A549 (cell line): ENCODE measurements around the gene AK3. TPM values are rescaled to one million over a fixed set of nuclear protein-coding genes. Genes with fewer than 3 reads are reported as not detected.

Experiments
- ATAC-seq, 2 experiments: fragments of 200-7000 bp in 1 of 2; fragments of >200 bp in 1 of 2; cut with Nextera tagmentation in 1 of 2; cut with Tn5 transposase in 1 of 2; 3 replicates each; pipeline versions ENCODE4 v1.8.0 to v1.9.1; 2018 to 2020; ENCODE audit warnings: mild to moderate bottlenecking in 1 of 2, moderate library complexity in 1 of 2
- CTCF ChIA-PET: fragments of 300-600 bp; sonication (Branson Sonifier 250); formaldehyde crosslinking; extraction: SDS; loops from one replicate; lab custom pipeline; 2021; ENCODE audit warnings: antibody characterized with exemption, inconsistent platforms; lab: Yijun Ruan, JAX
- POLR2A ChIA-PET: fragments of 350-600 bp; formaldehyde crosslinking; extraction: SDS; loops from one replicate; lab custom pipeline; 2021; ENCODE audit warnings: antibody characterized with exemption, inconsistent platforms; lab: Yijun Ruan, JAX
- DNase-seq, 2 experiments: peaks; one replicate each; pipeline versions ENCODE4 v3.0.0 to v3.0.0-alpha.2; 2011 to 2016; ENCODE audit warnings: low read depth in 1 of 2, low spot score in 1 of 2
- FAIRE-seq: peaks from 2 replicates; lab custom pipeline; 2011; peaks lifted over from hg19 to GRCh38; lab: Jason Lieb, UNC
- H3K27ac ChIP-seq, 2 experiments: fragments of >200 bp; sonication (Bioruptor Twin); formaldehyde crosslinking; 3 replicates each; pipeline ENCODE4 v1.5.1; 2016 to 2017
- H3K4me1 ChIP-seq: fragments of >200 bp; sonication (Bioruptor Twin); formaldehyde crosslinking; 3 replicates; pipeline ENCODE4 v1.6.1; 2016
- H3K4me2 ChIP-seq: fragments of >200 bp; sonication (Bioruptor Twin); formaldehyde crosslinking; 3 replicates; pipeline ENCODE4 v1.6.1; 2016
- H3K4me3 ChIP-seq: fragments of >200 bp; sonication (Bioruptor Twin); formaldehyde crosslinking; 3 replicates; pipeline ENCODE4 v1.5.1; 2016
- H3K9me3 ChIP-seq: fragments of >200 bp; sonication (Bioruptor Twin); formaldehyde crosslinking; 3 replicates; pipeline ENCODE4 v1.6.1; 2016
- BCL3 ChIP-seq: fragments of >200 bp; sonication (Bioruptor Twin); formaldehyde crosslinking; IDR thresholded peaks from 3 replicates; pipeline ENCODE4 v1.6.1; 2016
- CBX2 ChIP-seq: fragments of 200-600 bp; sonication (generic); IDR thresholded peaks from 2 replicates; pipeline ENCODE4 v1.6.1; 2016; ENCODE audit warnings: low read depth, mild to moderate bottlenecking, borderline replicate concordance
- CEBPB ChIP-seq, 2 experiments: fragments of >200 bp in 1 of 2; sonication (Bioruptor Twin) in 1 of 2; formaldehyde crosslinking in 1 of 2; IDR thresholded peaks; 2 replicates each; pipeline ENCODE4 v1.6.1; 2012 to 2016
- CHD2 ChIP-seq: fragments of 150-350 bp; IDR thresholded peaks from 2 replicates; pipeline ENCODE4 v1.6.1; 2014; ENCODE audit warnings: low read length; ENCODE audit not compliant: partially characterized antibody
- E2F6 ChIP-seq: IDR thresholded peaks from 2 replicates; pipeline ENCODE4 v1.6.1; 2012; ENCODE audit warnings: low read depth, borderline replicate concordance
- EHMT2 ChIP-seq: fragments of 200-600 bp; sonication (generic); IDR thresholded peaks from 2 replicates; pipeline ENCODE4 v1.6.1; 2016; ENCODE audit warnings: antibody characterized with exemption, low read depth, mild to moderate bottlenecking, moderate library complexity
- FOXS1 ChIP-seq: fragments of 250-450 bp; sonication (Bioruptor Pico); IDR thresholded peaks from 2 replicates; pipeline ENCODE4 v1.5.0; 2020; ENCODE audit warnings: mild to moderate bottlenecking, moderate library complexity
- GATA3 ChIP-seq: IDR thresholded peaks from 2 replicates; pipeline ENCODE4 v1.6.1; 2012; ENCODE audit warnings: borderline replicate concordance
- HOXA7 ChIP-seq: fragments of 250-450 bp; sonication (Bioruptor Pico); IDR thresholded peaks from 2 replicates; pipeline ENCODE4 v1.5.0; 2020; ENCODE audit warnings: mild to moderate bottlenecking, moderate library complexity
- HOXB13 ChIP-seq: fragments of 250-450 bp; sonication (Bioruptor Pico); IDR thresholded peaks from 2 replicates; pipeline ENCODE4 v1.5.0; 2020; ENCODE audit warnings: low read depth, mild to moderate bottlenecking, moderate library complexity
- HOXB5 ChIP-seq: fragments of 250-450 bp; sonication (Bioruptor Pico); IDR thresholded peaks from 2 replicates; pipeline ENCODE4 v1.5.0; 2020; ENCODE audit warnings: mild to moderate bottlenecking, moderate library complexity
- KDM1A ChIP-seq: fragments of 200-600 bp; sonication (generic); IDR thresholded peaks from 2 replicates; pipeline ENCODE4 v1.6.1; 2016; ENCODE audit warnings: low read depth, mild to moderate bottlenecking
- MAZ ChIP-seq: fragments of 150-350 bp; IDR thresholded peaks from 2 replicates; pipeline ENCODE4 v1.6.1; 2014; ENCODE audit warnings: antibody characterized with exemption, low read depth, low read length, borderline replicate concordance
- MYC ChIP-seq: IDR thresholded peaks from 2 replicates; pipeline ENCODE4 v1.6.1; 2012; ENCODE audit warnings: mild to moderate bottlenecking, inconsistent platforms, low read length, improper control_type of control experiment, borderline replicate concordance
- POLR2A ChIP-seq: IDR thresholded peaks from 2 replicates; pipeline ENCODE4 v1.6.1; 2012; ENCODE audit warnings: mild to moderate bottlenecking, low read length
- RARB ChIP-seq: fragments of 250-450 bp; sonication (Bioruptor Pico); IDR thresholded peaks from 2 replicates; pipeline ENCODE4 v1.8.0; 2021; ENCODE audit warnings: mild to moderate bottlenecking, moderate library complexity
- RFX5 ChIP-seq: fragments of 450-650 bp; IDR thresholded peaks from 2 replicates; pipeline ENCODE4 v1.7.1; 2014; ENCODE audit warnings: antibody characterized with exemption, mild to moderate bottlenecking, moderate library complexity
- ZFP36 ChIP-seq: fragments of 450-650 bp; IDR thresholded peaks from 2 replicates; pipeline ENCODE4 v1.6.1; 2014; ENCODE audit warnings: borderline replicate concordance; ENCODE audit not compliant: partially characterized antibody
- ZNF302 ChIP-seq: fragments of 250-450 bp; sonication (Bioruptor Pico); IDR thresholded peaks from 2 replicates; pipeline ENCODE4 v1.9.0; 2021; ENCODE audit warnings: inconsistent platforms, mild to moderate bottlenecking, moderate library complexity
- WGBS: methylation state at CpG from one replicate; pipeline ENCODE4 v1.1.6; 2017; ENCODE audit errors: missing lambda C conversion rate; 5-methylcytosine and 5-hydroxymethylcytosine counted together
- polyA plus RNA-seq, 4 experiments: library from polyadenylated mRNA; depleted of rRNA in 3 of 4; stranded (reverse); fragments of >200 nt; fragmentation: RNase III in 1 of 4; extraction: RNeasy Plus Mini Kit Qiagen cat#74134 plus additional on column Dnase treatment in 1 of 4; gene quantifications; 2 replicates in 3 of 4; 3 replicates in 1 of 4; pipeline ENCODE4 v1.2.3, GENCODE V29; 2011 to 2017

The AK3 gene
- polyA plus RNA-seq, 2 of the 4 experiments (the other 2 are of a cell fraction) = 51.0 to 83.0 TPM

- 0% methylated on average over 4 of the region's 4 CpGs for WGBS
- CTCF ChIA-PET = interaction anchor here (0.6 to 8.0 kb wide), 16 partner anchors 11 to 374 kb away, joined by 3 to 69 read pairs (median 6); partner anchors contain the start of genes JAK2 and SPATA6L
- peak overlapping the region; percentile 88 to 92 for H3K27ac ChIP-seq
- DNase-seq = no peak
- FAIRE-seq = no peak
- H3K4me3 ChIP-seq = peak overlapping the region; percentile 88
- POLR2A ChIA-PET = interaction anchor here (0.8 to 2.2 kb wide), 11 partner anchors 10 to 1896 kb away, joined by 3 to 12 read pairs (median 4); partner anchors contain the start of genes CDC37L1, PUM3, RCL1 and RIC1
- TF ChIP-seq ZNF302 = 0 out of 2 replicates have a peak, but pooled peaks have one; percentile 5
- no peak for TF ChIP-seq CHD2
- TF ChIP-seq HOXA7 = 0 out of 2 replicates have a peak, but pooled peaks have one; percentile 20
- no peaks in the 10 kb centered on the region for H3K9me3 ChIP-seq
- peaks cover 24% of the 10 kb centered on the region for H3K4me1 ChIP-seq
- ATAC-seq = no peak; a peak in 2 of 6 replicates
- H3K4me2 ChIP-seq = peak overlapping the region; percentile 75
These were observed 689 bp downstream of the AK3 start for GRCh38 chr9:4740388-4740637.

GRCh38 chr9:4739587-4740387 is 1.2 kb downstream of the AK3 start:
- ATAC-seq (no peak), FAIRE-seq (no peak), DNase-seq (no peak)
- H3K4me3 ChIP-seq = peak overlapping the region; percentile 88
- 4% methylated on average over 26 of the region's 26 CpGs for WGBS
- ChIA-PET POLR2A (interaction anchor here (0.8 to 2.2 kb wide), 9 partner anchors 10 to 889 kb away, joined by 3 to 12 read pairs (median 4); partner anchors contain the start of genes CDC37L1, RCL1, RIC1 and SPATA6L), CTCF (interaction anchor here (0.6 to 8.0 kb wide), 11 partner anchors 12 to 374 kb away, joined by 3 to 69 read pairs (median 8); partner anchors contain the start of gene JAK2)
- H3K9me3 ChIP-seq = no peaks in the 10 kb centered on the region
- peak overlapping the region; percentile 88 to 92 for H3K27ac ChIP-seq
- peaks cover 24% of the 10 kb centered on the region for H3K4me1 ChIP-seq
- peak overlapping the region; percentile 75 for H3K4me2 ChIP-seq
- TF ChIP-seq EHMT2 (no peak), RARB (no peak), HOXB5 (CRISPR knock-in tag) (no peak), CHD2 (no peak)
- TF ChIP-seq, all 56 proteins: peak for 0

GRCh38 chr9:4738866-4739586 is 2.0 kb downstream of the AK3 start:
- Histone ChIP-seq H3K4me1 (peaks cover 24% of the 10 kb centered on the region), H3K4me2 (peak overlapping the region; percentile 75)
- ChIA-PET POLR2A (interaction anchor here (2.2 kb wide), 1 partner anchor 73 kb away, joined by 10 read pairs; the partner anchor contains the start of gene SPATA6L), CTCF (interaction anchor here (3.9 kb wide), 1 partner anchor 12 kb away, joined by 20 read pairs; no protein-coding TSS in a partner anchor)
- 67% methylated on average over 19 of the region's 19 CpGs for WGBS
- ATAC-seq (no peak), FAIRE-seq (no peak), DNase-seq (no peak)
- TF ChIP-seq CEBPB (IDR thresholded peaks at IDR 0.05) = 0 out of 4 replicates have a peak, but pooled peaks have one; percentile 7 to 19
- no peak for TF ChIP-seq KDM1A
- TF ChIP-seq, all 56 proteins: peak for 1
- Histone ChIP-seq H3K4me3 (peak overlapping the region; percentile 88), H3K9me3 (no peaks in the 10 kb centered on the region), H3K27ac (peak overlapping the region; percentile 88 to 92)

- ATAC-seq = peak in 1 of 2 experiments; percentile 63; a peak in 3 of 6 replicates
- FAIRE-seq = no peak
These were observed 6.9 kb downstream of the AK3 start for GRCh38 chr9:4734150-4734549.

More at GRCh38 chr9:4734150-4734549, 6.9 kb downstream of the AK3 start:
- ChIA-PET CTCF (interaction anchor here (1.0 to 1.4 kb wide), 2 partner anchors 18 to 73 kb away, joined by 3 read pairs; no protein-coding TSS in a partner anchor), POLR2A (no interaction called here)
- TF ChIP-seq RARB = no peak
- TF ChIP-seq MAZ = no peak
- TF ChIP-seq CBX2 = no peak
- no peak for TF ChIP-seq FOXS1
- no peak for TF ChIP-seq E2F6
- TF ChIP-seq RFX5 = no peak
- TF ChIP-seq MYC = no peak
- TF ChIP-seq EHMT2 = no peak
- no peak for TF ChIP-seq ZFP36
- no peak for TF ChIP-seq POLR2A
- no peak for TF ChIP-seq GATA3
- no peak for TF ChIP-seq HOXB13 (CRISPR knock-in tag)
- no peak for TF ChIP-seq BCL3
- Histone ChIP-seq H3K4me2 (no peak overlapping the region), H3K4me3 (no peak overlapping the region), H3K4me1 (peaks cover 12% of the 10 kb centered on the region), H3K9me3 (no peaks in the 10 kb centered on the region), H3K27ac (no peak overlapping the region)
- no peak for DNase-seq
- WGBS = 85% methylated on average over 2 of the region's 2 CpGs
